SU-DHL-6 (cell line): ENCODE measurements around the gene SH3PXD2A.

Source experiments
- EZH2phosphoT487 ChIP-seq: fragments of 200-600 bp; sonication (generic), shearing (Covaris generic); conservative IDR thresholded peaks from 2 replicates; pipeline ENCODE4 v1.6.1; 2018; ENCODE audit warnings: mild to moderate bottlenecking, antibody characterized with exemption, low read length, moderate library complexity, mixed read lengths
- TF ChIP-seq, protein P1 (sequence below): fragments of 200-600 bp; sonication (generic); IDR thresholded peaks from one replicate; pipeline ENCODE4 v1.5.1; 2017; ENCODE audit warnings: antibody characterized with exemption, mild to moderate bottlenecking, low read length, moderate library complexity; ENCODE audit not compliant: insufficient read depth, poor library complexity, severe bottlenecking

DNA sequence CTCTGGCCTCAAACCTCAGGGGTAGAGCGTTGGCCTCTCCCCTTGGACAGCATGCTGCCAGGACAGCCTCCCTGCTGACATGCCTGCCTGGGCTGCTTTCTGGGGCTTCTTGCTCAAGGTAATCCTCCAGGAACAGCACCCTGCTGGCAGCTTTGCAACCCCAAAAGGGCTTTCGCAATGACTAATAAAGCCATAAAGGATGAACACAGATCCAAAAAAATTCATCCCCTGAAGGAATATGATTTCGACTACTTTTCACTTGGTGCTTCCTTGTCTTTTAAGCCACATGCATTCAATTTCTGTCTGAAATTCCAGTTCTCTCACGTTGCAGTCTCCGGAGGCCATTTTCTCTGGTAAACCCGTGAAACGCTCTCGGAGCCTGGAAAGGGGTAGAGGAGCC, 15.1 kb upstream of the SH3PXD2A start:
- no peak for TF ChIP-seq EZH2phosphoT487
- TF ChIP-seq, protein P1, sequence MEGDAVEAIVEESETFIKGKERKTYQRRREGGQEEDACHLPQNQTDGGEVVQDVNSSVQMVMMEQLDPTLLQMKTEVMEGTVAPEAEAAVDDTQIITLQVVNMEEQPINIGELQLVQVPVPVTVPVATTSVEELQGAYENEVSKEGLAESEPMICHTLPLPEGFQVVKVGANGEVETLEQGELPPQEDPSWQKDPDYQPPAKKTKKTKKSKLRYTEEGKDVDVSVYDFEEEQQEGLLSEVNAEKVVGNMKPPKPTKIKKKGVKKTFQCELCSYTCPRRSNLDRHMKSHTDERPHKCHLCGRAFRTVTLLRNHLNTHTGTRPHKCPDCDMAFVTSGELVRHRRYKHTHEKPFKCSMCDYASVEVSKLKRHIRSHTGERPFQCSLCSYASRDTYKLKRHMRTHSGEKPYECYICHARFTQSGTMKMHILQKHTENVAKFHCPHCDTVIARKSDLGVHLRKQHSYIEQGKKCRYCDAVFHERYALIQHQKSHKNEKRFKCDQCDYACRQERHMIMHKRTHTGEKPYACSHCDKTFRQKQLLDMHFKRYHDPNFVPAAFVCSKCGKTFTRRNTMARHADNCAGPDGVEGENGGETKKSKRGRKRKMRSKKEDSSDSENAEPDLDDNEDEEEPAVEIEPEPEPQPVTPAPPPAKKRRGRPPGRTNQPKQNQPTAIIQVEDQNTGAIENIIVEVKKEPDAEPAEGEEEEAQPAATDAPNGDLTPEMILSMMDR: no peak
